A549 (cell line): Measurements from ENCODE around the gene ZNF571. TPM values are rescaled to one million over a fixed set of nuclear protein-coding genes. Genes with fewer than 3 reads are reported as not detected.

Experiments
- ATAC-seq, 2 experiments: fragments of 200-7000 bp in 1 of 2; fragments of >200 bp in 1 of 2; cut with Nextera tagmentation in 1 of 2; cut with Tn5 transposase in 1 of 2; 3 replicates each; pipeline versions ENCODE4 v1.8.0 to v1.9.1; 2018 to 2020; ENCODE audit warnings: mild to moderate bottlenecking in 1 of 2, moderate library complexity in 1 of 2
- CTCF ChIA-PET: fragments of 300-600 bp; sonication (Branson Sonifier 250); formaldehyde crosslinking; extraction: SDS; loops from one replicate; lab custom pipeline; 2021; ENCODE audit warnings: antibody characterized with exemption, inconsistent platforms; lab: Yijun Ruan, JAX
- POLR2A ChIA-PET: fragments of 350-600 bp; formaldehyde crosslinking; extraction: SDS; loops from one replicate; lab custom pipeline; 2021; ENCODE audit warnings: antibody characterized with exemption, inconsistent platforms; lab: Yijun Ruan, JAX
- DNase-seq, 2 experiments: peaks; one replicate each; pipeline versions ENCODE4 v3.0.0 to v3.0.0-alpha.2; 2011 to 2016; ENCODE audit warnings: low read depth in 1 of 2, low spot score in 1 of 2
- FAIRE-seq: peaks from 2 replicates; lab custom pipeline; 2011; peaks lifted over from hg19 to GRCh38; lab: Jason Lieb, UNC
- H3K27ac ChIP-seq, 2 experiments: fragments of >200 bp; sonication (Bioruptor Twin); formaldehyde crosslinking; 3 replicates each; pipeline ENCODE4 v1.5.1; 2016 to 2017
- H3K4me1 ChIP-seq: fragments of >200 bp; sonication (Bioruptor Twin); formaldehyde crosslinking; 3 replicates; pipeline ENCODE4 v1.6.1; 2016
- H3K4me2 ChIP-seq: fragments of >200 bp; sonication (Bioruptor Twin); formaldehyde crosslinking; 3 replicates; pipeline ENCODE4 v1.6.1; 2016
- H3K4me3 ChIP-seq: fragments of >200 bp; sonication (Bioruptor Twin); formaldehyde crosslinking; 3 replicates; pipeline ENCODE4 v1.5.1; 2016
- H3K9me3 ChIP-seq: fragments of >200 bp; sonication (Bioruptor Twin); formaldehyde crosslinking; 3 replicates; pipeline ENCODE4 v1.6.1; 2016
- FOSL2 ChIP-seq, 2 experiments: fragments of 450-650 bp in 1 of 2; fragments of >200 bp in 1 of 2; sonication (Bioruptor Twin) in 1 of 2; formaldehyde crosslinking; IDR thresholded peaks; 2 replicates each; pipeline versions ENCODE4 v1.5.0 to v1.6.1; 2016 to 2020; ENCODE audit warnings: mild to moderate bottlenecking in 1 of 2, moderate library complexity in 1 of 2
- GATA3 ChIP-seq: IDR thresholded peaks from 2 replicates; pipeline ENCODE4 v1.6.1; 2012; ENCODE audit warnings: borderline replicate concordance
- WGBS: methylation state at CpG from one replicate; pipeline ENCODE4 v1.1.6; 2017; ENCODE audit errors: missing lambda C conversion rate; 5-methylcytosine and 5-hydroxymethylcytosine counted together
- polyA plus RNA-seq, 4 experiments: library from polyadenylated mRNA; depleted of rRNA in 3 of 4; stranded (reverse); fragments of >200 nt; fragmentation: RNase III in 1 of 4; extraction: RNeasy Plus Mini Kit Qiagen cat#74134 plus additional on column Dnase treatment in 1 of 4; gene quantifications; 2 replicates in 3 of 4; 3 replicates in 1 of 4; pipeline ENCODE4 v1.2.3, GENCODE V29; 2011 to 2017

The ZNF571 gene
- polyA plus RNA-seq, 2 of the 4 experiments (the other 2 are of a cell fraction): 1.4 to 2.5 TPM

DNA sequence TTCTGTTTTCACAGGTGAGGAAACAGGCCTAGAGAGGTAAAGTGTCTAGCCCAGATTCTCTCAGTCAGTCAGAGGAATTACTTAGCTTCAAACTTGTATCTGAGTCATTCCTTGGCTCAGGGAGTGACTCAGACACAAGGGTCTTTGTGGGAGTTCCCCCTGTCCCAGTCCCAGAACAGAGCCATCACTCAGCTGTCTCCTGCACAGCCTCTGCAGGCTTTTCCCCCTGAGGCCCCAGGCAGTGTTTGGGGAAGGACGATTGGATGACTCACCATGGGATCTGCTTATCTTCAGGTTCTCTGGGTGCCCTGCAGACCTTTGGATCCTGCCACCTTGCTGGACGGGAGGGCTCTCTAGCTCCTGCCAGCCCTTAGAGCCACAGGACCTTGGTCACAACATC, 74.7 kb downstream of the ZNF571 start:
- Histone ChIP-seq H3K4me2 (no peak overlapping the region), H3K27ac (no peak overlapping the region), H3K4me3 (no peak overlapping the region), H3K4me1 (no peaks in the 10 kb centered on the region), H3K9me3 (peaks cover 76% of the 10 kb centered on the region)
- no peak for DNase-seq
- TF ChIP-seq FOSL2 (IDR thresholded peaks at IDR 0.05) (no peak), FOSL2 (CRISPR knock-in tag; IDR thresholded peaks at IDR 0.05) (peak; percentile 30; the same call in 1 of the 2 replicates), GATA3 (no peak)
- WGBS: 0% methylated on average over 2 of the region's 2 CpGs
- CTCF ChIA-PET: interaction anchor here (0.8 kb wide), 1 partner anchor 10 kb away, joined by 3 read pairs; no protein-coding TSS in a partner anchor
- POLR2A ChIA-PET: no interaction called here
- no peak for FAIRE-seq
- ATAC-seq: no peak; a peak in 1 of 6 replicates

Other genes with a start within 250 kb of the ZNF571 start
- 5.3 and 8.2 TPM in 2 replicates for gene ZNF527, start 223.7 kb downstream of the ZNF571 start, polyA plus RNA-seq (2011; rRNA removed)
- 4.1 to 4.9 TPM (median 4.4 TPM) in 3 replicates for gene ZNF527, start 223.7 kb downstream of the ZNF571 start, polyA plus RNA-seq (2017; fragmentation: RNase III; extraction: RNeasy Plus Mini Kit Qiagen cat#74134 plus additional on column Dnase treatment)
- gene ZNF569, start 127.3 kb downstream of the ZNF571 start, polyA plus RNA-seq (2011; rRNA removed): 10.6 and 11.1 TPM in 2 replicates
- 6.3 to 6.6 TPM (median 6.5 TPM) in 3 replicates for gene ZNF569, start 127.3 kb downstream of the ZNF571 start, polyA plus RNA-seq (2017; fragmentation: RNase III; extraction: RNeasy Plus Mini Kit Qiagen cat#74134 plus additional on column Dnase treatment)
- 7.8 and 7.9 TPM in 2 replicates for gene ZNF570, start 125.4 kb downstream of the ZNF571 start, polyA plus RNA-seq (2011; rRNA removed)
- gene ZNF570, start 125.4 kb downstream of the ZNF571 start, polyA plus RNA-seq (2017; fragmentation: RNase III; extraction: RNeasy Plus Mini Kit Qiagen cat#74134 plus additional on column Dnase treatment): 2.9 to 3.7 TPM (median 3.7 TPM) in 3 replicates
- 0.12 and 0.16 TPM in 2 replicates for gene ZNF793, start 87.9 kb downstream of the ZNF571 start, polyA plus RNA-seq (2011; rRNA removed)
- 0.04 to 0.17 TPM (median 0.07 TPM) in 3 replicates for gene ZNF793, start 87.9 kb downstream of the ZNF571 start, polyA plus RNA-seq (2017; fragmentation: RNase III; extraction: RNeasy Plus Mini Kit Qiagen cat#74134 plus additional on column Dnase treatment)
- 0.12 and 0.13 TPM in 2 replicates for gene ZNF540, start 84 bp upstream of the ZNF571 start, polyA plus RNA-seq (2011; rRNA removed)
- 0.15 to 0.39 TPM (median 0.22 TPM) in 3 replicates for gene ZNF540, start 84 bp upstream of the ZNF571 start, polyA plus RNA-seq (2017; fragmentation: RNase III; extraction: RNeasy Plus Mini Kit Qiagen cat#74134 plus additional on column Dnase treatment)
- 9.0 and 9.2 TPM in 2 replicates for gene ZFP30, start 60.7 kb upstream of the ZNF571 start, polyA plus RNA-seq (2011; rRNA removed)
- gene ZFP30, start 60.7 kb upstream of the ZNF571 start, polyA plus RNA-seq (2017; fragmentation: RNase III; extraction: RNeasy Plus Mini Kit Qiagen cat#74134 plus additional on column Dnase treatment): 8.3 to 9.2 TPM (median 8.4 TPM) in 3 replicates
- 5.9 and 6.4 TPM in 2 replicates for gene ZNF607, start 125.0 kb upstream of the ZNF571 start, polyA plus RNA-seq (2011; rRNA removed)
- 5.8 to 6.8 TPM (median 6.0 TPM) in 3 replicates for gene ZNF607, start 125.0 kb upstream of the ZNF571 start, polyA plus RNA-seq (2017; fragmentation: RNase III; extraction: RNeasy Plus Mini Kit Qiagen cat#74134 plus additional on column Dnase treatment)
- gene ZNF573, start 184.8 kb upstream of the ZNF571 start, polyA plus RNA-seq (2011; rRNA removed): 5.8 and 8.5 TPM in 2 replicates
- 3.0 to 5.9 TPM (median 4.6 TPM) in 3 replicates for gene ZNF573, start 184.8 kb upstream of the ZNF571 start, polyA plus RNA-seq (2017; fragmentation: RNase III; extraction: RNeasy Plus Mini Kit Qiagen cat#74134 plus additional on column Dnase treatment)